ENCODE results near the gene PLXNA1. TPM values are rescaled to one million over a fixed set of nuclear protein-coding genes. Genes with fewer than 3 reads are reported as not detected.
A peak's percentile ranks its signal among the peaks of the same experiment; 100 is the strongest.

PLXNA1 gene
- total and polyA plus RNA-seq, 9 of the 15 experiments (the other 6 are each of a cell fraction or from before 2014, with no cell fraction given) = 0.23 to 59.9 (median 16.8) TPM

DNA sequence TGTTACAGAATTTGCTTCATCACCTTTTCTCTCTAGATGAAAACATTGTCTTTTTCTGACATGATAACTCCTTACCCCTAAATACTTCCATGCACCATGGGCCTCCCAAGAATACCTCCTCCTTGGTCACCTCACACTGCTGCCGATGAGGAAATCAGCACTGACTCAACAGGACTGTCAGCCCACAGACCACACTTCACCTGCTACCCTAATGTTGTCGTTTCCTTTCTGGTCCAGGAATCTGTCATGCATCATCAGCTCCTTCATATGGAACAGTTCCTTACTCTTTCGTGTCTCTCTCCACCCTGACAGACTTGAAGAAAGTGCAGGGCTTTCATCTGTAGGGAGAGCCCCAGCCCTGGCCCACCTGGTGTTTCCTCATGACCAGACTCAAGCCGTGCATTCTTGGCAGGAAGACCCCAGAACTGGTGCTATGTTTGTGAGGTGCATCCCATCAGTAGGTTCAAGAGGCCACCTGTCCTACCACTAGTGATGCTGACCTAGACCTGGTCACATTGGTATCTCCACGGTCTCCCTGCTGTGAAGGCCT is 41.1 kb upstream of the PLXNA1 start:
- BruUV-seq (replicated peaks) = no TSS peak
- 62% methylated on average over 4 of the region's 5 CpGs for WGBS (ENCODE audit: insufficient coverage, low coverage, missing lambda C conversion rate)
- intact Hi-C loops (cut with micrococcal nuclease) (no loop called here), in situ Hi-C loops (cut with MboI) (no loop called here)
- Histone ChIP-seq H3K27me3 (ENCODE audit: control insufficient read depth in 2 of 2, insufficient read depth in 2 of 2, low read length in 2 of 2) (no peaks in the 10 kb centered on the region), H3K79me2 (ENCODE audit: control insufficient read depth, insufficient read depth, low read length) (no peaks in the 10 kb centered on the region), H3K4me3 (no peak overlapping the region), H3K9ac (ENCODE audit: insufficient read depth in 1 of 2, low read depth in 2 of 2, low read length in 2 of 2) (no peak overlapping the region), H3K9me1 (ENCODE audit: control insufficient read depth, insufficient read depth, low read length) (peaks cover 4% of the 10 kb centered on the region), H3K36me3 (ENCODE audit: control insufficient read depth, insufficient read depth, low read length) (no peaks in the 10 kb centered on the region), H3K4me2 (ENCODE audit: insufficient read depth, low read length) (no peak overlapping the region), H4K20me1 (replicated peaks; ENCODE audit: control insufficient read depth, insufficient read depth, low read length) (no peaks in the 10 kb centered on the region), H2AFZ (ENCODE audit: low read depth, low read length) (no peak overlapping the region), H3K4me1 (replicated peaks in 1 of 2; ENCODE audit: control insufficient read depth in 2 of 2, insufficient read depth in 2 of 2, low read length in 2 of 2) (peaks cover 11 to 13% of the 10 kb centered on the region in 2 experiments; a peak in 4 of 5 replicates), H3K27ac (ENCODE audit: extremely low read depth, low read depth, low read length) (no peak overlapping the region), H3K9me3 (replicated peaks; ENCODE audit: control insufficient read depth, insufficient read depth, low read depth, low read length) (no peaks in the 10 kb centered on the region)
- ChIA-PET CTCF (ENCODE audit: low intra/inter-chr PET ratio) (no interaction called here), POLR2A (no interaction called here)
- ATAC-seq = no peak
- DNase-seq (ENCODE audit: extremely low read depth in 1 of 4, low spot score in 3 of 4) = no peak
- TF ChIP-seq PKNOX1 (IDR thresholded peaks at IDR 0.05) (no peak), CBX5 (IDR thresholded peaks at IDR 0.05; ENCODE audit: borderline replicate concordance, low read depth) (no peak)
- no peak for FAIRE-seq

GRCh38 chr3:126944089-126944965 is 38.6 kb upstream of the PLXNA1 start:
- ChIA-PET POLR2A (interaction anchor here (0.6 to 1.6 kb wide), 3 partner anchors 10 to 19 kb away, joined by 3 read pairs; no protein-coding TSS in a partner anchor), CTCF (ENCODE audit: low intra/inter-chr PET ratio) (no interaction called here)
- peak overlapping the region in 1 of 2 experiments; percentile 31; a peak in 1 of 4 replicates for H3K9ac ChIP-seq (ENCODE audit: insufficient read depth in 1 of 2, low read depth in 2 of 2, low read length in 2 of 2)
- intact Hi-C loops (cut with micrococcal nuclease) (no loop called here), in situ Hi-C loops (cut with MboI) (no loop called here)
- H4K20me1 ChIP-seq (replicated peaks; ENCODE audit: control insufficient read depth, insufficient read depth, low read length) = no peaks in the 10 kb centered on the region
- H3K4me1 ChIP-seq (replicated peaks in 1 of 2; ENCODE audit: control insufficient read depth in 2 of 2, insufficient read depth in 2 of 2, low read length in 2 of 2) = peaks cover 5 to 10% of the 10 kb centered on the region in 2 experiments; a peak in 4 of 5 replicates
- DNase-seq (ENCODE audit: extremely low read depth in 1 of 4, low spot score in 3 of 4) (no peak), FAIRE-seq (no peak), ATAC-seq (no peak)
- H3K27ac ChIP-seq (ENCODE audit: extremely low read depth, low read depth, low read length) = no peak overlapping the region
- no peaks in the 10 kb centered on the region for H3K27me3 ChIP-seq (ENCODE audit: control insufficient read depth in 2 of 2, insufficient read depth in 2 of 2, low read length in 2 of 2)
- H3K4me2 ChIP-seq (ENCODE audit: insufficient read depth, low read length) = no peak overlapping the region
- no peak overlapping the region for H3K4me3 ChIP-seq
- H3K79me2 ChIP-seq (ENCODE audit: control insufficient read depth, insufficient read depth, low read length) = no peaks in the 10 kb centered on the region
- H2AFZ ChIP-seq (ENCODE audit: low read depth, low read length) = no peak overlapping the region
- 70% methylated on average over 7 of the region's 12 CpGs for WGBS (ENCODE audit: insufficient coverage, low coverage, missing lambda C conversion rate)
- no TSS peak for BruUV-seq (replicated peaks)
- peaks cover 4% of the 10 kb centered on the region for H3K9me1 ChIP-seq (ENCODE audit: control insufficient read depth, insufficient read depth, low read length)
- no peaks in the 10 kb centered on the region for H3K9me3 ChIP-seq (replicated peaks; ENCODE audit: control insufficient read depth, insufficient read depth, low read depth, low read length)
- no peaks in the 10 kb centered on the region for H3K36me3 ChIP-seq (ENCODE audit: control insufficient read depth, insufficient read depth, low read length)
- TF ChIP-seq ZFP1 (CRISPR knock-in tag; IDR thresholded peaks at IDR 0.05) (no peak), NCOA1 (IDR thresholded peaks at IDR 0.05; ENCODE audit: low read depth) (no peak), RREB1 (CRISPR knock-in tag; IDR thresholded peaks at IDR 0.05) (no peak), HDAC6 (IDR thresholded peaks at IDR 0.05; ENCODE audit: low read depth, low read length) (no peak), FOXJ3 (CRISPR knock-in tag; IDR thresholded peaks at IDR 0.05) (no peak), SMARCE1 (IDR thresholded peaks at IDR 0.05) (no peak)

Measured in K562 (cell line).